Measurements from ENCODE around the gene HLCS.
"Not testable (repeated sequence)": the region's sequence is repeated elsewhere in the genome, so short reads cannot be mapped to it uniquely, and the experiment has no call there.

DNA sequence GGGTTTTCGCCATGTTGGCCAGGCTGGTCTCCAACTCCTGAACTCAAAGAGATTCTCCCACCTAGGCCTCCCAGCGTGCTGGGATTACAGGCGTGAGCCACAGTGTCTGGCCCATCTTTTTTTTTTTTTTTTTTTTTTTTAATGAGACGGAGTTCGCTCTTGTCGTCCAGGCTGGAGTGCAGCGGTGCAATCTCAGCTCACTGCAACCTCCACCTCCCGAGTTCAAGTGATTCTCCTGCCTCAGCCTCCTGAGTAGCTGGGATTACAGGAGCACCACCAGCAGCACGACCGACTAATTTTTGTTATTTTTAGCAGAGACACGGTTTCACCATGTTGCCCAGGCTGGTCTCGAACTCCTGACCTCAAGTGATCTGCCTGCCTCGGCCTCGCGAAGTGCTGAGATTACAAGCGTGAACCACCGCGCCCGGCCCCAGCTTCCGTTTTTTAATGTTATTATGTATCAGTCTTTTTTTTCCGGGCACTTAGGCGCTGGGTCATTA, 22.8 kb upstream of the HLCS start:
- TF ChIP-seq POLR2AphosphoS5 (IDR thresholded peaks at IDR 0.05; ENCODE audit: insufficient read depth in 1 of 2, low read depth in 1 of 2), result peak in 1 of 2 donors; percentile 14
- TF ChIP-seq, protein P1, sequence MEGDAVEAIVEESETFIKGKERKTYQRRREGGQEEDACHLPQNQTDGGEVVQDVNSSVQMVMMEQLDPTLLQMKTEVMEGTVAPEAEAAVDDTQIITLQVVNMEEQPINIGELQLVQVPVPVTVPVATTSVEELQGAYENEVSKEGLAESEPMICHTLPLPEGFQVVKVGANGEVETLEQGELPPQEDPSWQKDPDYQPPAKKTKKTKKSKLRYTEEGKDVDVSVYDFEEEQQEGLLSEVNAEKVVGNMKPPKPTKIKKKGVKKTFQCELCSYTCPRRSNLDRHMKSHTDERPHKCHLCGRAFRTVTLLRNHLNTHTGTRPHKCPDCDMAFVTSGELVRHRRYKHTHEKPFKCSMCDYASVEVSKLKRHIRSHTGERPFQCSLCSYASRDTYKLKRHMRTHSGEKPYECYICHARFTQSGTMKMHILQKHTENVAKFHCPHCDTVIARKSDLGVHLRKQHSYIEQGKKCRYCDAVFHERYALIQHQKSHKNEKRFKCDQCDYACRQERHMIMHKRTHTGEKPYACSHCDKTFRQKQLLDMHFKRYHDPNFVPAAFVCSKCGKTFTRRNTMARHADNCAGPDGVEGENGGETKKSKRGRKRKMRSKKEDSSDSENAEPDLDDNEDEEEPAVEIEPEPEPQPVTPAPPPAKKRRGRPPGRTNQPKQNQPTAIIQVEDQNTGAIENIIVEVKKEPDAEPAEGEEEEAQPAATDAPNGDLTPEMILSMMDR (IDR thresholded peaks at IDR 0.05), result not testable (repeated sequence)
